Measurements from ENCODE around the gene TFPT. TPM values are rescaled to one million over a fixed set of nuclear protein-coding genes. Genes with fewer than 3 reads are reported as not detected.
"Not testable (repeated sequence)": the region's sequence is repeated elsewhere in the genome, so short reads cannot be mapped to it uniquely, and the experiment has no call there.

The TFPT gene
- total and polyA plus RNA-seq, 10 of the 15 experiments (the other 5 are each of a cell fraction or from before 2014, with no cell fraction given): 1.7 to 40.2 (median 25.6) TPM

DNA sequence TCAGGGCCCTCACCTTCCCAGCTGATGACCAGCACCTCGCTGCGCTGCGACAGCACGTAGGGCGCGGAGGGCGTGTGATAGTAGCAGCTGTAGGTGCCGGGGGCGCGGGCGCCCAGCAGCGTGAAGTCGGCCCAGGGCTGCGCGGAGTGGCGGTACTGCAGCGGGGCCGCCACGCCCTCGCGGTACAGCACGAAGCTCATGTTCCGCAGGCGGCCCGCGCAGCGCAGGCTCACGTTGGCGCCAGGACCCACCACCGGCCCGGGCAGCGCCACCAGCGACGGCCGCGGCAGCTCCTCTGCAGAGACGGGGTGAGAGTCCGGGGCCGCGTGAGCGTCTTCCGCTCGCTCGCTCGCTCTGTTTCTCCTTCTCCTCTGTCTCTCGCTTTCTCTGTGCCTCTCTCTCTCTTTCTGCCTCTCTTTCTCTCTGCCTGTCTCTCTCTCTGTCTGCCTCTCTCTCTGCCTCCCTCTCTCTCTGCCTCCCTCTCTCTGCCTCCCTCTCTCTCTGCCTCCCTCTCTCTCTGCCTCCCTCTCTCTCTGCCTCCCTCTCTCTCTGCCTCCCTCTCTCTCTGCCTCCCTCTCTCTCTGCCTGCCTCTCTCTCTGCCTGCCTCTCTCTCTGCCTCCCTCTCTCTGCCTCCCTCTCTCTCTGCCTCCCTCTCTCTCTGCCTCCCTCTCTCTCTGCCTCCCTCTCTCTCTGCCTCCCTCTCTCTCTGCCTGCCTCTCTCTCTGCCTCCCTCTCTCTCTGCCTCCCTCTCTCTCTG, 19.4 kb downstream of the TFPT start:
- 0 out of 4 replicates have a peak, but pooled peaks of 1 of the 2 experiments have one; percentile 5 for TF ChIP-seq BHLHE40 (IDR thresholded peaks at IDR 0.05; ENCODE audit: borderline replicate concordance in 1 of 2, low read depth in 2 of 2, low read length in 1 of 2)
- H3K4me3 ChIP-seq; H3K9me3 ChIP-seq (replicated peaks; ENCODE audit: control insufficient read depth, insufficient read depth, low read length); H3K36me3 ChIP-seq (ENCODE audit: control insufficient read depth in 2 of 2, insufficient read depth in 2 of 2, low read length in 1 of 2); H3K27me3 ChIP-seq (replicated peaks in 1 of 2; ENCODE audit: control insufficient read depth in 2 of 2, insufficient read depth in 2 of 2, low read length in 1 of 2); FAIRE-seq; in situ Hi-C loops (cut with MboI); CTCF ChIA-PET; intact Hi-C loops (cut with micrococcal nuclease; ENCODE audit: unreplicated experiment); H3K9ac ChIP-seq (ENCODE audit: control insufficient read depth, insufficient read depth, low read length); POLR2A ChIA-PET; H3K4me1 ChIP-seq (ENCODE audit: control insufficient read depth, insufficient read depth, low read length); H4K20me1 ChIP-seq (ENCODE audit: control insufficient read depth, insufficient read depth); RAD21 ChIA-PET (ENCODE audit: unreplicated experiment); SMC1A ChIA-PET (ENCODE audit: uncharacterized antibody, unreplicated experiment); BruUV-seq (replicated peaks); DNase-seq (ENCODE audit: low read depth, low spot score); H3K79me2 ChIP-seq (ENCODE audit: control insufficient read depth, insufficient read depth, low read length); H3K27ac ChIP-seq (ENCODE audit: control insufficient read depth, insufficient read depth): not testable (repeated sequence)
- 27% methylated on average over 46 of the region's 46 CpGs for WGBS (ENCODE audit: insufficient coverage, insufficient replicate concordance, low lambda C conversion rate, missing lambda C conversion rate)
- peak overlapping the region; percentile 54 for H3K4me2 ChIP-seq (ENCODE audit: control insufficient read depth, insufficient read depth)
- H2AFZ ChIP-seq (ENCODE audit: control insufficient read depth, low read depth, low read length): peak overlapping the region; percentile 65
- peak; percentile 74 for ATAC-seq

DNA sequence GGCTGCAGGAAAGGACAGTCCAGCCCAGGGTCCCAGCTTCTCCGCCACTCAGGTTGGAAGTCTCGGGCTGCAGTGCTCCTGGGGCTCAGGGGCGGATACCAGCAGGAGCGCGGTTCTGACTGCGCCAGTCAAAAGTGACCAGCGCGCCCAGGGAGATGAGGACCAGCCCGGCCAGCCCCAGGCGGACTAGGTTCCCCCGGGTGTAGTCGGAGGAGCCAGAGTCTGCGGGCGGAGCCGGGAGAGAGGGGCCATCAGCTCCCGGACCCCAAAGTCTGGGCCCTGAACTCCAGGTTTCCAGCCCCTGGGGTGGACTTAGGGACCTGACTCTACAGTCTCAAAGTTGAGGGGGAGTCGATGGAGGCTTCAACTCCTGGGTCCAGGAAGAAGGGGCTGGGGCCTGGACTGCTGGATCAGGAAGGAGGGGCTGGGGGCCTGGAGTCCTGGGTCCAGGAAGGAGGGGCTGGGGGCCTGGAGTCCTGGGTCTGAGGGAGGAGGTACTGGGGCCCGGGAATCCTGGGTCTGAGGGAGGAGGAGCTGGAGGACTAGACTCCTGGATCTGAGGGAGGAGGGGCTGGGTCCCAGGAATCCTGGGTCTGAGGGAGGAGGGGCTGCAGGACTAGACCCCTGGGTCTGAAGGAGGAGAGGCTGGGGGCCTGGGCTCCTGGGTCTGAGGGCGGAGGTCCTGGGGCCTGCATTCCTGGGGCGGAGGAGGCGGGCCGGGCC, 20.2 kb downstream of the TFPT start:
- Histone ChIP-seq H3K9ac (ENCODE audit: control insufficient read depth, insufficient read depth, low read length) (no peak overlapping the region), H3K27ac (ENCODE audit: control insufficient read depth, insufficient read depth) (no peak overlapping the region), H3K27me3 (replicated peaks in 1 of 2; ENCODE audit: control insufficient read depth in 2 of 2, insufficient read depth in 2 of 2, low read length in 1 of 2) (no peaks in the 10 kb centered on the region; a peak in 2 of 4 replicates), H4K20me1 (ENCODE audit: control insufficient read depth, insufficient read depth) (no peaks in the 10 kb centered on the region), H3K79me2 (ENCODE audit: control insufficient read depth, insufficient read depth, low read length) (no peaks in the 10 kb centered on the region), H3K9me3 (replicated peaks; ENCODE audit: control insufficient read depth, insufficient read depth, low read length) (peaks cover 2% of the 10 kb centered on the region; the same call in 2 of the 3 replicates), H3K4me2 (ENCODE audit: control insufficient read depth, insufficient read depth) (peak overlapping the region; percentile 54; the same call in 1 of the 2 replicates), H3K4me3 (no peak overlapping the region), H3K4me1 (ENCODE audit: control insufficient read depth, insufficient read depth, low read length) (no peaks in the 10 kb centered on the region), H2AFZ (ENCODE audit: control insufficient read depth, low read depth, low read length) (no peak overlapping the region), H3K36me3 (ENCODE audit: control insufficient read depth in 2 of 2, insufficient read depth in 2 of 2, low read length in 1 of 2) (no peaks in the 10 kb centered on the region)
- 72% methylated on average over 21 of the region's 22 CpGs for WGBS (ENCODE audit: insufficient coverage, insufficient replicate concordance, low lambda C conversion rate, missing lambda C conversion rate)
- intact Hi-C loops (cut with micrococcal nuclease; ENCODE audit: unreplicated experiment) (no loop called here), in situ Hi-C loops (cut with MboI) (no loop called here)
- BruUV-seq (replicated peaks): no TSS peak
- SMC1A ChIA-PET (ENCODE audit: uncharacterized antibody, unreplicated experiment): no interaction called here
- POLR2A ChIA-PET: interaction anchor here (0.6 kb wide), 1 partner anchor 1409 kb away, joined by 3 read pairs; no protein-coding TSS in a partner anchor
- DNase-seq (ENCODE audit: low read depth, low spot score) (no peak), FAIRE-seq (no peak), ATAC-seq (no peak)
- CTCF ChIA-PET: no interaction called here
- RAD21 ChIA-PET (ENCODE audit: unreplicated experiment): no interaction called here
- TF ChIP-seq DPF2 (IDR thresholded peaks at IDR 0.05): no peak
- TF ChIP-seq, protein P1, sequence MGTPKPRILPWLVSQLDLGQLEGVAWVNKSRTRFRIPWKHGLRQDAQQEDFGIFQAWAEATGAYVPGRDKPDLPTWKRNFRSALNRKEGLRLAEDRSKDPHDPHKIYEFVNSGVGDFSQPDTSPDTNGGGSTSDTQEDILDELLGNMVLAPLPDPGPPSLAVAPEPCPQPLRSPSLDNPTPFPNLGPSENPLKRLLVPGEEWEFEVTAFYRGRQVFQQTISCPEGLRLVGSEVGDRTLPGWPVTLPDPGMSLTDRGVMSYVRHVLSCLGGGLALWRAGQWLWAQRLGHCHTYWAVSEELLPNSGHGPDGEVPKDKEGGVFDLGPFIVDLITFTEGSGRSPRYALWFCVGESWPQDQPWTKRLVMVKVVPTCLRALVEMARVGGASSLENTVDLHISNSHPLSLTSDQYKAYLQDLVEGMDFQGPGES (IDR thresholded peaks at IDR 0.05): no peak
- no peak for TF ChIP-seq TCF12 (IDR thresholded peaks at IDR 0.05; ENCODE audit: low read depth, low read length)
- TF ChIP-seq, protein P2, sequence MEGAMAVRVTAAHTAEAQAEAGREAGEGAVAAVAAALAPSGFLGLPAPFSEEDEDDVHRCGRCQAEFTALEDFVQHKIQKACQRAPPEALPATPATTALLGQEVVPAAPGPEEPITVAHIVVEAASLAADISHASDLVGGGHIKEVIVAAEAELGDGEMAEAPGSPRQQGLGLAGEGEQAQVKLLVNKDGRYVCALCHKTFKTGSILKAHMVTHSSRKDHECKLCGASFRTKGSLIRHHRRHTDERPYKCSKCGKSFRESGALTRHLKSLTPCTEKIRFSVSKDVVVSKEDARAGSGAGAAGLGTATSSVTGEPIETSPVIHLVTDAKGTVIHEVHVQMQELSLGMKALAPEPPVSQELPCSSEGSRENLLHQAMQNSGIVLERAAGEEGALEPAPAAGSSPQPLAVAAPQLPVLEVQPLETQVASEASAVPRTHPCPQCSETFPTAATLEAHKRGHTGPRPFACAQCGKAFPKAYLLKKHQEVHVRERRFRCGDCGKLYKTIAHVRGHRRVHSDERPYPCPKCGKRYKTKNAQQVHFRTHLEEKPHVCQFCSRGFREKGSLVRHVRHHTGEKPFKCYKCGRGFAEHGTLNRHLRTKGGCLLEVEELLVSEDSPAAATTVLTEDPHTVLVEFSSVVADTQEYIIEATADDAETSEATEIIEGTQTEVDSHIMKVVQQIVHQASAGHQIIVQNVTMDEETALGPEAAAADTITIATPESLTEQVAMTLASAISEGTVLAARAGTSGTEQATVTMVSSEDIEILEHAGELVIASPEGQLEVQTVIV (IDR thresholded peaks at IDR 0.05; ENCODE audit: borderline replicate concordance, partially characterized antibody): no peak
- no peak for TF ChIP-seq RELA (IDR thresholded peaks at IDR 0.05; ENCODE audit: borderline replicate concordance, partially characterized antibody)
- no peak for TF ChIP-seq BCL11A (IDR thresholded peaks at IDR 0.05; ENCODE audit: low read depth, low read length)
- TF ChIP-seq NR2C1 (IDR thresholded peaks at IDR 0.05): no peak
- TF ChIP-seq, protein P3, sequence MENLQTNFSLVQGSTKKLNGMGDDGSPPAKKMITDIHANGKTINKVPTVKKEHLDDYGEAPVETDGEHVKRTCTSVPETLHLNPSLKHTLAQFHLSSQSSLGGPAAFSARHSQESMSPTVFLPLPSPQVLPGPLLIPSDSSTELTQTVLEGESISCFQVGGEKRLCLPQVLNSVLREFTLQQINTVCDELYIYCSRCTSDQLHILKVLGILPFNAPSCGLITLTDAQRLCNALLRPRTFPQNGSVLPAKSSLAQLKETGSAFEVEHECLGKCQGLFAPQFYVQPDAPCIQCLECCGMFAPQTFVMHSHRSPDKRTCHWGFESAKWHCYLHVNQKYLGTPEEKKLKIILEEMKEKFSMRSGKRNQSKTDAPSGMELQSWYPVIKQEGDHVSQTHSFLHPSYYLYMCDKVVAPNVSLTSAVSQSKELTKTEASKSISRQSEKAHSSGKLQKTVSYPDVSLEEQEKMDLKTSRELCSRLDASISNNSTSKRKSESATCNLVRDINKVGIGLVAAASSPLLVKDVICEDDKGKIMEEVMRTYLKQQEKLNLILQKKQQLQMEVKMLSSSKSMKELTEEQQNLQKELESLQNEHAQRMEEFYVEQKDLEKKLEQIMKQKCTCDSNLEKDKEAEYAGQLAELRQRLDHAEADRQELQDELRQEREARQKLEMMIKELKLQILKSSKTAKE (IDR thresholded peaks at IDR 0.05; ENCODE audit: low read depth, poor library complexity, severe bottlenecking): no peak

Data from GM12878 (cell line).